Common myeloid progenitor, CD34-positive (primary cell): ENCODE results near the gene CCDC9B.
A peak's percentile ranks its signal among the peaks of the same experiment; 100 is the strongest.

Experiments
- CTCF ChIA-PET: fragments of 350-600 bp; sonication (Branson Sonifier 250); formaldehyde crosslinking; loops from one replicate; lab custom pipeline; 2021; ENCODE audit warnings: antibody characterized with exemption; lab: Charles Lee
- POLR2A ChIA-PET: fragments of 350-600 bp; sonication (Branson Sonifier 250); formaldehyde crosslinking; loops from one replicate; lab custom pipeline; 2021; ENCODE audit warnings: antibody characterized with exemption; lab: Charles Lee
- DNase-seq, 3 donors: peaks; one replicate each; pipeline versions ENCODE4 v3.0.0 to v3.0.0-alpha.2; 2013
- H3K27ac ChIP-seq, 2 experiments: 1 replicate in 1 of 2; 2 replicates in 1 of 2; pipeline ENCODE4 v1.7.0; 2013; ENCODE audit warnings: inconsistent platforms in 2 of 2, low read length in 2 of 2, mild to moderate bottlenecking in 2 of 2, low read depth in 1 of 2, moderate library complexity in 1 of 2; ENCODE audit not compliant: severe bottlenecking in 2 of 2, insufficient read depth in 1 of 2, poor library complexity in 1 of 2
- H3K27me3 ChIP-seq, 5 experiments: replicated peaks in 2 of 5; 1 replicate in 3 of 5; 2 replicates in 2 of 5; pipeline versions ENCODE4 v1.6.1 to v1.7.0; 2013; ENCODE audit warnings: low read length in 4 of 5, mild to moderate bottlenecking in 2 of 5, moderate library complexity in 2 of 5, inconsistent platforms in 1 of 5; ENCODE audit not compliant: insufficient read depth in 5 of 5, control insufficient read depth in 4 of 5
- H3K36me3 ChIP-seq, 4 experiments: 1 replicate in 2 of 4; 2 replicates in 2 of 4; pipeline versions ENCODE4 v1.6.1 to v1.7.0; 2013; ENCODE audit warnings: low read length in 3 of 4, control low read depth in 1 of 4, mild to moderate bottlenecking in 1 of 4; ENCODE audit not compliant: control insufficient read depth in 4 of 4, insufficient read depth in 4 of 4
- H3K4me1 ChIP-seq, 4 experiments: 1 replicate in 3 of 4; 2 replicates in 1 of 4; pipeline versions ENCODE4 v1.6.1 to v1.7.1; 2013; ENCODE audit warnings: low read length in 3 of 4, mild to moderate bottlenecking in 3 of 4, control low read depth in 1 of 4, inconsistent platforms in 1 of 4, moderate library complexity in 1 of 4; ENCODE audit not compliant: control insufficient read depth in 4 of 4, insufficient read depth in 4 of 4; ENCODE audit errors: control extremely low read depth in 1 of 4
- H3K4me3 ChIP-seq, 7 experiments: 1 replicate in 4 of 7; 2 replicates in 3 of 7; pipeline versions ENCODE4 v1.5.1 to v1.7.0; 2013; ENCODE audit warnings: mild to moderate bottlenecking in 7 of 7, low read length in 6 of 7, moderate library complexity in 6 of 7, inconsistent platforms in 2 of 7, low read depth in 2 of 7, control low read depth in 1 of 7; ENCODE audit not compliant: insufficient read depth in 4 of 7, control insufficient read depth in 1 of 7; ENCODE audit errors: extremely low read depth in 1 of 7
- H3K9me3 ChIP-seq, 5 experiments: 1 replicate in 4 of 5; 2 replicates in 1 of 5; pipeline versions ENCODE4 v1.6.1 to v1.7.1; 2013; ENCODE audit warnings: low read length in 4 of 5, mild to moderate bottlenecking in 2 of 5, inconsistent platforms in 1 of 5, low read depth in 1 of 5, moderate library complexity in 1 of 5; ENCODE audit not compliant: control insufficient read depth in 4 of 5, insufficient read depth in 2 of 5; ENCODE audit errors: control extremely low read depth in 1 of 5
- WGBS: methylation state at CpG from one replicate; pipeline ENCODE4 v1.1.5; 2013; ENCODE audit not compliant: insufficient coverage; 5-methylcytosine and 5-hydroxymethylcytosine counted together

The CCDC9B gene

DNA sequence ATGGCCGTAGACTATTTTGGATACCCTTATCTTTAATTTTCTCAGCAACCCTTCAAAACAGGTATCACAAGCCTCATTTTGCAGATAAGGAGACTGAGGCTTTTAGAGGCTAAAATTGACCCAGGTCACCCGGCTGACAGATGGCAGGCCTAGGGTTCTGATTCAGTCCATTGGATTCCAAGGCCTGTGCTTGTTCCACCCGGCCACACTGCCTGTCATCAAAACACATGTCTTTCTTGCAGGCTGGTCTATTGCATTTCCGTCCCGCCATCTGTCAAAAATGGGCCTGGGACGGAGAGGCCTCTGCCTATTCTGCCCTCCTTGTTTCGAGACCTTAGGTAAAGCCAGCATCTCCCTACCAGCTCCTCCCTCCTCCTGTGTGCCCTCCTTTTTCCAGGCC is 9.1 kb downstream of the CCDC9B start:
- peak overlapping the region; percentile 9 to 50 for H3K27ac ChIP-seq
- no peak for DNase-seq
- ChIA-PET POLR2A (interaction anchor here (0.6 to 1.7 kb wide), 2 partner anchors 9 to 25 kb away, joined by 3 to 7 read pairs; no protein-coding TSS in a partner anchor), CTCF (interaction anchor here (1.7 to 26.5 kb wide), 4 partner anchors 6 to 227 kb away, joined by 3 to 1099 read pairs (median 94); partner anchors contain the start of genes CCDC9B, INAFM2 and PLCB2)
- WGBS = 100% methylated on average over 6 of the region's 7 CpGs
- peaks cover 35 to 100% (median 100%) of the 10 kb centered on the region in 4 experiments for H3K4me1 ChIP-seq
- H3K4me3 ChIP-seq = peak overlapping the region in 3 of 7 experiments; percentile 9 to 15 (median 14)
- no peaks in the 10 kb centered on the region for H3K27me3 ChIP-seq
- H3K9me3 ChIP-seq = no peaks in the 10 kb centered on the region
- H3K36me3 ChIP-seq = peaks cover 0 to 27% (median 2%) of the 10 kb centered on the region in 4 experiments

DNA sequence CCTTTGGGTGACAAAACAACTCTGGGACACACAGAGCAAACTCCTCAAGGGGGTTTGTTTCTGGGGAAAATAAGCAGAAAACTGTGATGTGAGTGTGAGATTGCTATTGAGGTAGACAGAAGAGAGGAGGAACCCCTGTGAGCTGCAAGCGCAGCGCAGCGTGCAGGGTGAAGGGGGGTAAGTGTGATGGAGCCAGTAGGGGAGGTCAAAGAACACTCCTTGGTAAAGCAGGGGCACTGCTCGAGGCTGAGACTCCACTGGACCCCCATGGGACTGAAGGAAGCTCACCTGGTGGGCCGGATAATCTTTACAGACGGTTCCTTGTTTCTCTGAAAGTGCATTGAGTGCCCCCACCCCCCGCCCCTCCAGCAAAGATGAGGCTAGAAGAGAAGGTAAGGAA is 9.7 kb downstream of the CCDC9B start:
- Histone ChIP-seq H3K4me3 (peak overlapping the region in 1 of 7 experiments; percentile 15), H3K36me3 (peaks cover 0 to 34% (median 2%) of the 10 kb centered on the region in 4 experiments), H3K4me1 (peaks cover 39 to 100% (median 100%) of the 10 kb centered on the region in 4 experiments), H3K9me3 (no peaks in the 10 kb centered on the region), H3K27me3 (no peaks in the 10 kb centered on the region), H3K27ac (peak overlapping the region; percentile 3 to 71)
- 96% methylated on average over 6 of the region's 7 CpGs for WGBS
- DNase-seq = no peak
- ChIA-PET POLR2A (no interaction called here), CTCF (interaction anchor here (1.5 to 26.5 kb wide), 5 partner anchors 7 to 226 kb away, joined by 3 to 1099 read pairs (median 14); partner anchors contain the start of genes CCDC9B, INAFM2 and PLCB2)

DNA sequence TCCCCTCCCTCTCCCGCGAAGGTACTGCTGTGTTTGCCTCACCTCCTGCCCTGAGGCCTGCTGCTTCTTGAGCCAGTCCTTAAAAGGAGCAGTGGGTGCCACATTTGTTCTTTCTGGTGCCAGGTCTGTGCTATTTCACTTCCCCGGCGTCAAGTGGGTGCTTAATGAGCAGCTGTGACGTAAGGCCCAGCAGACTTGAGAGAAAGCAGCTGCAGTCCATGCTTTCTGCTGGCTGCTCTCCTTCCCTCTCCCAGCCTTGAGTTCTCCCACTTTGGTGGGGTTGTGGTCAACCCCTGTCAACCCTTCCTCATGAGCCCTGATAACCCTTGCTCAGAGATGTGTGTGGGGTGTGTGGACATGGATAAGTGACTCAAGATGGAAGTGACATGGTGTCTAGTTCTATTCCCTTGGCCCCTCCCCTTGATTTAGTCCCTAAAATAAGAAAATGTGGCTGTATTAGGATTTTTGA is 10.3 kb downstream of the CCDC9B start:
- 60% methylated on average over 4 of the region's 5 CpGs for WGBS
- Histone ChIP-seq H3K4me1 (peaks cover 46 to 100% (median 100%) of the 10 kb centered on the region in 4 experiments), H3K27me3 (no peaks in the 10 kb centered on the region), H3K9me3 (no peaks in the 10 kb centered on the region), H3K27ac (peak overlapping the region in 1 of 2 experiments; percentile 71), H3K36me3 (peaks cover 0 to 40% (median 2%) of the 10 kb centered on the region in 4 experiments), H3K4me3 (peak overlapping the region in 2 of 7 experiments; percentile 15 to 16)
- CTCF ChIA-PET = interaction anchor here (1.5 to 26.5 kb wide), 4 partner anchors 7 to 38 kb away, joined by 3 to 1099 read pairs (median 94); partner anchors contain the start of genes CCDC9B, INAFM2 and PLCB2
- POLR2A ChIA-PET = no interaction called here
- DNase-seq = peak; percentile 36 to 76 (median 72)

DNA sequence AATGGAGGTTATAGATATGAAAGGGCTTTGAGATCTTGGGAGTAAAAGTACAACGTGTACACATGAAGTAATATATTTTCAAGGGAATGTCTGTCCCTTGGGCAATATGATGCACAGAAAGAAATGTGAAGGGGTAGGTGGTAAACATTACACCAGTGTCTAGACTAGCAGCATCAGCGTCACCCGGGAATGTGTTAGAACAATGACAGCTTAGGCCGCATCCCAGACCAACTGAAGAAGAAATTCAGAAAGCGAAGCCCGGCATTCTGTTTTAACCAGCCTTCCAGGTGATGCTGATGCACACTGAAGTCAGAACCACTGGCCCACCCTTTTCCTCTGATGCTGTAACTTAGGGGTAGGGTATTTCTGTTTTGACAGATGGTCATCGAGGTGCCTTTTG is 10.9 kb downstream of the CCDC9B start:
- CTCF ChIA-PET = interaction anchor here (1.5 to 26.5 kb wide), 5 partner anchors 8 to 51 kb away, joined by 3 to 1099 read pairs (median 5); partner anchors contain the start of genes CCDC9B, INAFM2 and PLCB2
- POLR2A ChIA-PET = no interaction called here
- Histone ChIP-seq H3K9me3 (no peaks in the 10 kb centered on the region), H3K27me3 (no peaks in the 10 kb centered on the region), H3K4me1 (peaks cover 49 to 100% (median 100%) of the 10 kb centered on the region in 4 experiments), H3K4me3 (no peak overlapping the region), H3K27ac (peak overlapping the region in 1 of 2 experiments; percentile 47), H3K36me3 (peaks cover 0 to 42% (median 2%) of the 10 kb centered on the region in 4 experiments)
- 96% methylated on average over 7 of the region's 7 CpGs for WGBS
- no peak for DNase-seq

DNA sequence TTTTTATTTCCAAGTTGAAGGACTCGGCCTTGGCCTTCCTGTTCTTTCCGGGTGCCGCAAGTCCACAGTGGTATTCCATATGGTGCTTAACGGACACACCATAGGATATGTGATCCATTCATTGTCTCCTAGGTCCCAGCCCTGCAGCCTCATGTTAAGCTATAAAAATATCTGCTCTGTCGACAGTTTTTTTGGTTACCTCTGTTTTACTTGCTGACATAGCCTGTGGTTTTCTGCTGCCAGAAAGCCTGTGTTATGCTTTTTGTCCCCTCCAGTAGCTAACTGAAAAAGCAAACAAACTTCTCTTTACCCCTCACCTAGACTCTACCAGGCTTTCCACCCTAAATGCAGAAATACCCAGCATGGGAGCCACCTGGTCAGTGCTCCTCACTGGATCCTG is 12.0 kb downstream of the CCDC9B start:
- Histone ChIP-seq H3K36me3 (peaks cover 0 to 42% (median 2%) of the 10 kb centered on the region in 4 experiments), H3K4me1 (peaks cover 49 to 97% (median 95%) of the 10 kb centered on the region in 4 experiments), H3K27me3 (no peaks in the 10 kb centered on the region), H3K27ac (peak overlapping the region; percentile 35 to 57), H3K9me3 (no peaks in the 10 kb centered on the region), H3K4me3 (peak overlapping the region in 4 of 7 experiments; percentile 12 to 42 (median 30))
- POLR2A ChIA-PET = interaction anchor here (0.5 kb wide), 1 partner anchor 24 kb away, joined by 5 read pairs; no protein-coding TSS in a partner anchor
- CTCF ChIA-PET = interaction anchor here (1.2 to 26.5 kb wide), 9 partner anchors 9 to 223 kb away, joined by 3 to 1099 read pairs (median 4); partner anchors contain the start of genes CCDC9B, INAFM2 and PLCB2
- 42% methylated on average over 4 of the region's 5 CpGs for WGBS
- peak in 2 of 3 donors; percentile 36 to 47 for DNase-seq

DNA sequence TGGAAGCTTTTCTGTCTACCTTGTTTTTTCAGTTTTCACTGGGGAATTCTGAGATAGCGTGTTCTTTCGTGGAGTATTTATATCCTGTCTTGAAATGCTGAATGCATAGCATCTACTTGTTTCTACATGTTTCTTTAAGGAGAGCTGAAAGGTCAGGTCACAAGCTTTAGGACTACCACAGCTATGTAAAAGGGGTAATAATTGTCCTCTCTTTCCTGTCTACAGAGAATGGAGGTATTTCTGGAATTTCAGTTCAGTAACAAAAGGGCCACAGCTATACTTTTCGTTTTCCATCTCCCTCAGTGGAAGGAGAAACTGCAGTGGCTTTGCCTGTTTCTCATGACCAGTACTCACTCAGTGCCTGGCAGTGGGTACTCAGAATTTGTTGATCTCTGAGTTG is 12.6 kb downstream of the CCDC9B start:
- Histone ChIP-seq H3K27me3 (no peaks in the 10 kb centered on the region), H3K4me3 (peak overlapping the region in 4 of 7 experiments; percentile 12 to 42 (median 30)), H3K27ac (peak overlapping the region; percentile 35 to 57), H3K9me3 (no peaks in the 10 kb centered on the region), H3K4me1 (peaks cover 49 to 92% (median 89%) of the 10 kb centered on the region in 4 experiments), H3K36me3 (peaks cover 0 to 42% (median 2%) of the 10 kb centered on the region in 4 experiments)
- 49% methylated on average over 3 of the region's 3 CpGs for WGBS
- POLR2A ChIA-PET = interaction anchor here (1.5 kb wide), 1 partner anchor 8 kb away, joined by 8 read pairs; no protein-coding TSS in a partner anchor
- CTCF ChIA-PET = interaction anchor here (0.7 to 26.5 kb wide), 8 partner anchors 9 to 90 kb away, joined by 3 to 1099 read pairs (median 4); partner anchors contain the start of genes CCDC9B, INAFM2 and PLCB2
- DNase-seq = no peak
